HT1080 (cell line): ENCODE data around the gene DCDC2C. TPM values are rescaled to one million over a fixed set of nuclear protein-coding genes. Genes with fewer than 3 reads are reported as not detected.
A peak's percentile ranks its signal among the peaks of the same experiment; 100 is the strongest.
"Not testable (repeated sequence)": the region's sequence is repeated elsewhere in the genome, so short reads cannot be mapped to it uniquely, and the experiment has no call there.

Experiments
- DNase-seq: peaks from one replicate; pipeline ENCODE4 v3.0.0-alpha.2; 2015; ENCODE audit warnings: low read depth
- total RNA-seq: library from RNA; depleted of rRNA; stranded (reverse); fragments of >200 nt; shearing (Covaris generic); gene quantifications from 2 replicates; pipeline ENCODE4 v1.2.3, GENCODE V29; 2014

DCDC2C gene
- total RNA-seq, 1 experiment from 2014 or later = 1.1 TPM

GRCh38 chr2:3817144-3817543, 113.8 kb downstream of the DCDC2C start:
- DNase-seq = not testable (repeated sequence)

GRCh38 chr2:3823748-3824147, 120.4 kb downstream of the DCDC2C start:
- DNase-seq = peak; percentile 55

- peak; percentile 29 for DNase-seq
Observed at GRCh38 chr2:3827673-3828575, 124.5 kb downstream of the DCDC2C start.

- DNase-seq = no peak
Observed at GRCh38 chr2:3830796-3831195, 127.4 kb downstream of the DCDC2C start.

GRCh38 chr2:3837086-3837485, 133.7 kb downstream of the DCDC2C start:
- no peak for DNase-seq

- no peak for DNase-seq
Observed at GRCh38 chr2:3838348-3838747, 135.0 kb downstream of the DCDC2C start.

GRCh38 chr2:3839476-3839875, 136.1 kb downstream of the DCDC2C start:
- no peak for DNase-seq

GRCh38 chr2:3840611-3841155, 137.3 kb downstream of the DCDC2C start:
- DNase-seq = no peak

- no peak for DNase-seq
Observed at GRCh38 chr2:3847397-3848052, 144.2 kb downstream of the DCDC2C start.

GRCh38 chr2:3848776-3849175, 145.4 kb downstream of the DCDC2C start:
- no peak for DNase-seq

GRCh38 chr2:3849213-3849612, 145.8 kb downstream of the DCDC2C start:
- DNase-seq = no peak

- no peak for DNase-seq
Observed at GRCh38 chr2:3857576-3857975, 154.2 kb downstream of the DCDC2C start.

GRCh38 chr2:3864943-3865865, 161.8 kb downstream of the DCDC2C start:
- no peak for DNase-seq

- DNase-seq = no peak
Observed at GRCh38 chr2:3867469-3867868, 164.1 kb downstream of the DCDC2C start.

- no peak for DNase-seq
Observed at GRCh38 chr2:3868012-3868805, 164.8 kb downstream of the DCDC2C start.

GRCh38 chr2:3870222-3870621, 166.8 kb downstream of the DCDC2C start:
- peak; percentile 41 for DNase-seq

- DNase-seq = no peak
Observed at GRCh38 chr2:3871002-3871401, 167.6 kb downstream of the DCDC2C start.

GRCh38 chr2:3872451-3872850, 169.1 kb downstream of the DCDC2C start:
- DNase-seq = no peak

GRCh38 chr2:3873899-3874298, 170.5 kb downstream of the DCDC2C start:
- DNase-seq = no peak

GRCh38 chr2:3876221-3876620, 172.8 kb downstream of the DCDC2C start:
- DNase-seq = no peak
